Spleen (tissue), 11 donors: ENCODE data around the gene CAMK1G. TPM values are rescaled to one million over a fixed set of nuclear protein-coding genes. Genes with fewer than 3 reads are reported as not detected.

Experiments
- DNase-seq: peaks from one replicate; pipeline ENCODE4 v3.0.0-alpha.2; 2020
- H3K27ac ChIP-seq, 8 donors: fragments of 200-600 bp; sonication (generic) in 7 of 8; 1 replicate in 4 of 8; 2 replicates in 4 of 8; pipeline versions ENCODE4 v1.5.0 to v1.8.0; 2016 to 2021; ENCODE audit warnings: inconsistent platforms in 4 of 8, mild to moderate bottlenecking in 4 of 8, moderate library complexity in 1 of 8
- H3K27me3 ChIP-seq, 7 donors: fragments of 200-600 bp; sonication (generic) in 6 of 7; replicated peaks in 1 of 7; 1 replicate in 4 of 7; 2 replicates in 3 of 7; pipeline versions ENCODE4 v1.5.0 to v1.8.0; 2016 to 2021; ENCODE audit warnings: inconsistent platforms in 3 of 7, mild to moderate bottlenecking in 1 of 7
- H3K36me3 ChIP-seq, 6 donors: fragments of 200-600 bp; sonication (generic) in 5 of 6; 1 replicate in 4 of 6; 2 replicates in 2 of 6; pipeline versions ENCODE4 v1.5.0 to v1.8.0; 2016 to 2021; ENCODE audit warnings: inconsistent platforms in 2 of 6
- H3K4me1 ChIP-seq, 6 donors: fragments of 200-600 bp; sonication (generic) in 5 of 6; 1 replicate in 3 of 6; 2 replicates in 3 of 6; pipeline versions ENCODE4 v1.5.0 to v1.8.0; 2016 to 2021; ENCODE audit warnings: inconsistent platforms in 3 of 6
- H3K4me3 ChIP-seq, 8 donors: fragments of 200-600 bp; sonication (generic) in 7 of 8; 1 replicate in 4 of 8; 2 replicates in 4 of 8; pipeline versions ENCODE4 v1.5.0 to v1.8.0; 2016 to 2021; ENCODE audit warnings: inconsistent platforms in 4 of 8, mild to moderate bottlenecking in 4 of 8, moderate library complexity in 2 of 8
- H3K9me3 ChIP-seq, 8 donors: fragments of 200-600 bp; sonication (generic) in 7 of 8; 1 replicate in 4 of 8; 2 replicates in 4 of 8; pipeline versions ENCODE4 v1.5.0 to v1.8.0; 2016 to 2021; ENCODE audit warnings: inconsistent platforms in 4 of 8
- POLR2A ChIP-seq, 3 donors: fragments of 450-650 bp; IDR thresholded peaks; one replicate each; pipeline ENCODE4 v1.5.1; 2017; ENCODE audit warnings: antibody characterized with exemption in 3 of 3, mild to moderate bottlenecking in 1 of 3
- POLR2AphosphoS5 ChIP-seq, 3 donors: sonication (generic); formaldehyde crosslinking; IDR thresholded peaks; one replicate each; pipeline ENCODE4 v1.5.1; 2017; ENCODE audit warnings: antibody characterized with exemption in 3 of 3
- WGBS, 5 donors: extraction: QIAGEN DNeasy Blood & Tissue Kit in 3 of 5; methylation state at CpG; one replicate each; pipeline versions ENCODE4 v1.1.5 to v1.1.7; 2013 to 2018; 5-methylcytosine and 5-hydroxymethylcytosine counted together
- intact Hi-C: fragments of 100-400 bp; cut with DNase I; formaldehyde crosslinking; loops from one replicate; pipeline ENCODE4 v1.15.0; 2023; ENCODE audit warnings: low total_unique reads
- polyA plus RNA-seq, 3 donors: library from polyadenylated mRNA; stranded (reverse); fragments of 200-250 nt; gene quantifications; one replicate each; pipeline ENCODE4 v1.2.1, GENCODE V29; 2013
- total RNA-seq, 7 donors: library from RNA; depleted of rRNA in 3 of 7; stranded (reverse); fragments of >200 nt in 3 of 7; fragmentation: NEBNext Ultra II Directional in 4 of 7; extraction: Animal tissue kit (Norgen Biotek cat#: 25700) in 4 of 7; gene quantifications; one replicate each; pipeline versions ENCODE4 v1.1.0 to v1.2.1, GENCODE V29; 2016 to 2021
- TF ChIP-seq, protein P1 (sequence below), 11 experiments: fragments of 200-600 bp in 7 of 11; fragments of 450-650 bp in 4 of 11; sonication (generic) in 4 of 11; IDR thresholded peaks in 8 of 11; conservative IDR thresholded peaks in 3 of 11; 1 replicate in 7 of 11; 2 replicates in 4 of 11; pipeline versions ENCODE4 v1.4.0 to v1.8.0; 2016 to 2021; ENCODE audit warnings: antibody characterized with exemption in 11 of 11, inconsistent platforms in 4 of 11, mild to moderate bottlenecking in 1 of 11
- donor health status: healthy with polysubstance abuse.
- donor health status: DM: no; HTN: no; CAD: no; lungs with moderate emphysema.
- donor health status: DM: no; HTN: no; CAD: no.
- donor health status: Bipolar disorder and iron deficiency.
- donor health status: healthy.
- donor health status: DM: no; HTN: no; CAD: no.
- donor health status: DM: yes; HTN: yes; CAD: no.

Gene CAMK1G
- total and polyA plus RNA-seq, 10 donors, result 0.68 to 12.2 (median 3.0) TPM

- Histone ChIP-seq H3K27me3 (peaks cover 0 to 23% (median 0%) of the 10 kb centered on the region in 7 donors), H3K27ac (no peak overlapping the region), H3K36me3 (peaks cover 0 to 5% (median 0%) of the 10 kb centered on the region in 6 donors), H3K4me1 (peaks cover 0 to 15% (median 0%) of the 10 kb centered on the region in 6 donors), H3K9me3 (no peaks in the 10 kb centered on the region), H3K4me3 (no peak overlapping the region)
- intact Hi-C loops, result no loop called here
- no peak for DNase-seq
- no peak for TF ChIP-seq POLR2AphosphoS5 (IDR thresholded peaks at IDR 0.05)
- TF ChIP-seq POLR2A (IDR thresholded peaks at IDR 0.05), result no peak
- TF ChIP-seq, protein P1, sequence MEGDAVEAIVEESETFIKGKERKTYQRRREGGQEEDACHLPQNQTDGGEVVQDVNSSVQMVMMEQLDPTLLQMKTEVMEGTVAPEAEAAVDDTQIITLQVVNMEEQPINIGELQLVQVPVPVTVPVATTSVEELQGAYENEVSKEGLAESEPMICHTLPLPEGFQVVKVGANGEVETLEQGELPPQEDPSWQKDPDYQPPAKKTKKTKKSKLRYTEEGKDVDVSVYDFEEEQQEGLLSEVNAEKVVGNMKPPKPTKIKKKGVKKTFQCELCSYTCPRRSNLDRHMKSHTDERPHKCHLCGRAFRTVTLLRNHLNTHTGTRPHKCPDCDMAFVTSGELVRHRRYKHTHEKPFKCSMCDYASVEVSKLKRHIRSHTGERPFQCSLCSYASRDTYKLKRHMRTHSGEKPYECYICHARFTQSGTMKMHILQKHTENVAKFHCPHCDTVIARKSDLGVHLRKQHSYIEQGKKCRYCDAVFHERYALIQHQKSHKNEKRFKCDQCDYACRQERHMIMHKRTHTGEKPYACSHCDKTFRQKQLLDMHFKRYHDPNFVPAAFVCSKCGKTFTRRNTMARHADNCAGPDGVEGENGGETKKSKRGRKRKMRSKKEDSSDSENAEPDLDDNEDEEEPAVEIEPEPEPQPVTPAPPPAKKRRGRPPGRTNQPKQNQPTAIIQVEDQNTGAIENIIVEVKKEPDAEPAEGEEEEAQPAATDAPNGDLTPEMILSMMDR (IDR thresholded peaks at IDR 0.05 in 8 of 11, conservative IDR thresholded peaks at IDR 0.05 in 3 of 11), result no peak
- WGBS, 5 donors, result 82 to 94% (median 87%) methylated on average over 10 to 13 of the region's 13 CpGs
Observed at GRCh38 chr1:209611771-209612570, 28.5 kb downstream of the CAMK1G start.

DNA sequence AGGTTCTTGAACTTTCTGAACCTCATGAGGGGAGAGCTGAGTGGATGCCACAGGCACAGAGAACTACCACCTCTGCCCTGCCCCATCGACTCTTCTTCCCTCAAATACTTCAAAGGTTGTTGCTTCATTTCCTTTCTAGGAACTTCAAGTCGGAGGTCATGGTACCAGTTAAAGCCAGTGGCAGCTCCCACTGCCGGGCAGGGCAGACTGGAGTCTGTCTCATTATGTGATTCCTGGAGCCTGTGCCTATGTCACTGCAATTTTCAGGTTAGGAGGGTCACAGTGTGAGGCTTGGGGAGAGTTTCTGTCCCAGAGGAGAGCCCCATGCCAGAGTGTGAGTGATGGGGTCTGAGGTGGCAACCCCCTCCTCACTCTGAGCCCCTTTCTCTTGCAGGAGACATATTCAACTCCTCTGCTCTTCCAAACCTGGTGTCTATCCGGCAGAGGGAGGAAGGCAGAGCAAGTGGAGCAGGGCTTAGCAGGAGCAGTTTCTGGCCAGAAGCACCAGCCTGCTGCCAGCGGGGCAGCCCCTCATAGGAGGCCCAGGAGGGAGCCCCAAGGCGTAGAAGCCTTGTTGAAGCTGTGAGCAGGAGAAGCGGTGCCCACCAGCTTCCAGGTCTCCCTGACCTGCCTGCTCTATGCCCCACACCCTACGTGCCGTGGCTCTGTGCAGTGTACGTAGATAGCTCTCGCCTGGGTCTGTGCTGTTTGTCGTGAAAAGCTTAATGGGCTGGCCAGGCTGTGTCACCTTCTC, 29.3 kb downstream of the CAMK1G start:
- peaks cover 0 to 13% (median 0%) of the 10 kb centered on the region in 6 donors for H3K4me1 ChIP-seq
- TF ChIP-seq POLR2A (IDR thresholded peaks at IDR 0.05) (no peak), POLR2AphosphoS5 (IDR thresholded peaks at IDR 0.05) (no peak)
- TF ChIP-seq, protein P1 (IDR thresholded peaks at IDR 0.05 in 8 of 11, conservative IDR thresholded peaks at IDR 0.05 in 3 of 11), result no peak
- H3K27me3 ChIP-seq, result peaks cover 0 to 26% (median 0%) of the 10 kb centered on the region in 7 donors
- H3K27ac ChIP-seq, result no peak overlapping the region
- WGBS, 5 donors, result 69 to 83% (median 75%) methylated on average over 10 to 12 of the region's 12 CpGs
- DNase-seq, result no peak
- H3K4me3 ChIP-seq, result no peak overlapping the region
- H3K9me3 ChIP-seq, result no peaks in the 10 kb centered on the region
- H3K36me3 ChIP-seq, result no peaks in the 10 kb centered on the region
- intact Hi-C loops, result no loop called here

DNA sequence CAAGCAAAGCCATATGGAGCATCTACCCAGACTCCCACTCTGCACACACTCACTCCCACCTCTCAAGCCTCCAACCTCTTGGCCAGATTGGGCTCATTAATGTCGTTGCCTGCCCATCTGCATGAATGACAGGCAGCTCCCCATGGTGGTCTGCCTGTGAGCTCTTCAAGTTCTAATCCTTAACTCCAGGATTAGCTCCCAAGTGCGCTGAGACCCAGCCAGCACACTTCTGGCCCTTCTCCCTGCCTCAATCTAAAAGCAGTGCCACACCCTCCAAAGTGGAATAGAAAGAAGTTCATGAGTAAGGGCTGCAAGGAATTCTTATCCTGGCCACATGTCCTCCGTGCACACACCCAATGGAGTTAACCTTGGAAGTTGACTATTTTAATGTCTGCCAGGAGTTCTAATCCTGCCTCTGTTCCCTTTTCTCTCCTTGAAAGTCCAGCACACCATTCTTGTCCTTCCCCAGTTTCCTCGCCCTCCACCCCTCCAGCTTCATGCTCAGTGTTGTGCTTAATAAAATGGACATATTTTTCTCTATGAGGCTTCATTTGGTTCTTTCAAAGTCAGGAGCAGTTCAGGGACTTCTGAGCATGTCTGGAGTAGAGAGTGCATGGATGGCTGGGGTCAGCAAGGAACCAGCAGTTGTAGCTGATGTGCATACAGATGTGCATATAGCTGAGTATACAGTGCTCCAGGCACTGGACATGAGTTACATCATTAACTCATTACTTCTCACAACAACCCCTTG, 30.1 kb downstream of the CAMK1G start:
- Histone ChIP-seq H3K4me1 (peaks cover 0 to 20% (median 2%) of the 10 kb centered on the region in 6 donors), H3K27ac (no peak overlapping the region), H3K27me3 (peaks cover 0 to 27% (median 0%) of the 10 kb centered on the region in 7 donors), H3K36me3 (no peaks in the 10 kb centered on the region), H3K4me3 (no peak overlapping the region), H3K9me3 (no peaks in the 10 kb centered on the region)
- intact Hi-C loops, result no loop called here
- DNase-seq, result no peak
- TF ChIP-seq, protein P1 (IDR thresholded peaks at IDR 0.05 in 8 of 11, conservative IDR thresholded peaks at IDR 0.05 in 3 of 11), result no peak
- no peak for TF ChIP-seq POLR2AphosphoS5 (IDR thresholded peaks at IDR 0.05)
- TF ChIP-seq POLR2A (IDR thresholded peaks at IDR 0.05), result no peak
- WGBS, 5 donors, result 61 to 76% (median 74%) methylated on average over 4 of the region's 4 CpGs
